Fibroblast of lung (primary cell): ENCODE measurements around the gene CFAP100. TPM values are rescaled to one million over a fixed set of nuclear protein-coding genes. Genes with fewer than 3 reads are reported as not detected.

Source experiments
- DNase-seq, 2 donors: peaks; one replicate each; pipeline versions ENCODE4 v3.0.0 to v3.0.0-alpha.2; 2010; ENCODE audit warnings: low read depth in 2 of 2
- H2AFZ ChIP-seq: 2 replicates; pipeline ENCODE4 v1.5.1; 2012; ENCODE audit warnings: low read length, control low read depth, inconsistent platforms
- H3K27ac ChIP-seq: 2 replicates; pipeline ENCODE4 v1.5.1; 2011; ENCODE audit warnings: low read length, control low read depth; ENCODE audit not compliant: insufficient read depth
- H3K27me3 ChIP-seq: 2 replicates; pipeline ENCODE4 v1.5.1; 2011; ENCODE audit warnings: mild to moderate bottlenecking, low read length; ENCODE audit not compliant: control insufficient read depth, insufficient read depth
- H3K36me3 ChIP-seq: 2 replicates; pipeline ENCODE4 v1.5.1; 2011; ENCODE audit warnings: low read length; ENCODE audit not compliant: control insufficient read depth, insufficient read depth
- H3K4me1 ChIP-seq: 2 replicates; pipeline ENCODE4 v1.5.1; 2011; ENCODE audit warnings: low read length; ENCODE audit not compliant: control insufficient read depth, insufficient read depth; ENCODE audit errors: extremely low read depth
- H3K4me2 ChIP-seq: 2 replicates; pipeline ENCODE4 v1.5.1; 2011; ENCODE audit warnings: low read length, control low read depth; ENCODE audit not compliant: insufficient read depth; ENCODE audit errors: extremely low read depth
- H3K4me3 ChIP-seq, 4 experiments: fragments of 200-600 bp in 1 of 4; sonication (generic) in 1 of 4; replicated peaks in 1 of 4; 2 replicates each; pipeline ENCODE4 v1.5.1; 2011 to 2016; ENCODE audit warnings: low read length in 4 of 4, low read depth in 3 of 4, mild to moderate bottlenecking in 3 of 4, control low read depth in 2 of 4, inconsistent platforms in 1 of 4, mixed read lengths in 1 of 4; ENCODE audit not compliant: insufficient read depth in 1 of 4; ENCODE audit errors: control extremely low read depth in 1 of 4
- H3K79me2 ChIP-seq: 2 replicates; pipeline ENCODE4 v1.5.1; 2012; ENCODE audit warnings: mild to moderate bottlenecking, low read length, inconsistent platforms; ENCODE audit not compliant: control insufficient read depth, insufficient read depth
- H3K9ac ChIP-seq: 2 replicates; pipeline ENCODE4 v1.5.1; 2011; ENCODE audit warnings: mild to moderate bottlenecking, low read length, control low read depth; ENCODE audit not compliant: insufficient read depth
- H3K9me3 ChIP-seq: 2 replicates; pipeline ENCODE4 v1.5.1; 2012; ENCODE audit warnings: low read depth, low read length; ENCODE audit not compliant: control insufficient read depth, insufficient read depth
- H4K20me1 ChIP-seq: 2 replicates; pipeline ENCODE4 v1.5.1; 2011; ENCODE audit warnings: low read length; ENCODE audit not compliant: control insufficient read depth, insufficient read depth; ENCODE audit errors: extremely low read depth
- EZH2 ChIP-seq: IDR thresholded peaks from 2 replicates; pipeline ENCODE4 v1.5.1; 2012; ENCODE audit warnings: low read length, control low read depth, mild to moderate bottlenecking; ENCODE audit errors: missing control alignments
- polyA plus RNA-seq, 2 donors: library from polyadenylated mRNA; depleted of rRNA in 1 of 2; stranded (reverse) in 1 of 2; unstranded in 1 of 2; fragments of >200 nt; gene quantifications; 2 replicates each; pipeline ENCODE4 v1.2.1, GENCODE V29; 2011 to 2012; ENCODE audit warnings: missing spikeins in 1 of 2
- total RNA-seq: library from RNA; depleted of rRNA; stranded (reverse); fragments of >200 nt; gene quantifications from 2 replicates; pipeline ENCODE4 v1.2.1, GENCODE V29; 2014
- TF ChIP-seq, protein P1 (sequence below), 2 donors: IDR thresholded peaks in 1 of 2; conservative IDR thresholded peaks in 1 of 2; 1 replicate in 1 of 2; 2 replicates in 1 of 2; pipeline ENCODE4 v1.5.1; 2011 to 2012; ENCODE audit warnings: low read length in 2 of 2, control low read depth in 1 of 2, inconsistent platforms in 1 of 2, low read depth in 1 of 2, mild to moderate bottlenecking in 1 of 2

The CFAP100 gene
- total and polyA plus RNA-seq, 2 donors (not counting 1 experiment from before 2014, with no cell fraction given) = not detected

DNA sequence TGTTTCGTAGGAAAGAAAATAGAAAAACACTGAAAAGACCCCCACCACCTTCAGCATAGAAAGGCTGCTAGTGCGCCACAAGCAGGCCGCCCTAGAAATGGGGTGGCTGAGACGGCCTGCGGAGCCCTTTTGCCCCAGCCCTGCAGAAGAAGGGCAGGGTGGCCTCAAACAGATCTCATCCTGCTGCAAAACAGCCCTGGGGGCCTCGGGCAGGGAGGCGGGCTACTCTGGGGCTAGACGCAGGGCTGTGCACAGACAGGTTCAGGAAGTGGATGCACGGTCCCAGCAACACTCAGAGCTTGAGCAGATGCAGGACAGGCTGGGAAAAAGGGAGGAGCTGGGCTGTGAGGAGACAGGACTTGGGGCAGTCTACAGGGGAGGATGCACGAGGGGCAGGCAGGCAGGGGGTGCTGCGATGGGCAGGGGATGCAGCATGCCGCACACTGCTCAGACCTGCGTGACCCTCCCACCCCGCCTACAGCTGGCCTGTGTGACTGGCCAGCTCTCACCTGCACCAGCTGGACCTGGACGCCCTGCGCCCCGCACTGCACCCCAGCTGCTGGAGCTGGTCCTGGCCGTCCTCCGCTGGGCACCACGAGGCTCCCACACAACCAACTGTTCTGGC, 46.7 kb downstream of the CFAP100 start:
- Histone ChIP-seq H3K4me2 (no peak overlapping the region), H3K79me2 (no peaks in the 10 kb centered on the region), H4K20me1 (peaks cover 2% of the 10 kb centered on the region), H3K4me3 (no peak overlapping the region), H3K9me3 (no peaks in the 10 kb centered on the region), H3K9ac (no peak overlapping the region), H3K27me3 (no peaks in the 10 kb centered on the region), H3K4me1 (no peaks in the 10 kb centered on the region), H2AFZ (no peak overlapping the region), H3K27ac (no peak overlapping the region), H3K36me3 (no peaks in the 10 kb centered on the region)
- no peak for DNase-seq
- TF ChIP-seq, protein P1, sequence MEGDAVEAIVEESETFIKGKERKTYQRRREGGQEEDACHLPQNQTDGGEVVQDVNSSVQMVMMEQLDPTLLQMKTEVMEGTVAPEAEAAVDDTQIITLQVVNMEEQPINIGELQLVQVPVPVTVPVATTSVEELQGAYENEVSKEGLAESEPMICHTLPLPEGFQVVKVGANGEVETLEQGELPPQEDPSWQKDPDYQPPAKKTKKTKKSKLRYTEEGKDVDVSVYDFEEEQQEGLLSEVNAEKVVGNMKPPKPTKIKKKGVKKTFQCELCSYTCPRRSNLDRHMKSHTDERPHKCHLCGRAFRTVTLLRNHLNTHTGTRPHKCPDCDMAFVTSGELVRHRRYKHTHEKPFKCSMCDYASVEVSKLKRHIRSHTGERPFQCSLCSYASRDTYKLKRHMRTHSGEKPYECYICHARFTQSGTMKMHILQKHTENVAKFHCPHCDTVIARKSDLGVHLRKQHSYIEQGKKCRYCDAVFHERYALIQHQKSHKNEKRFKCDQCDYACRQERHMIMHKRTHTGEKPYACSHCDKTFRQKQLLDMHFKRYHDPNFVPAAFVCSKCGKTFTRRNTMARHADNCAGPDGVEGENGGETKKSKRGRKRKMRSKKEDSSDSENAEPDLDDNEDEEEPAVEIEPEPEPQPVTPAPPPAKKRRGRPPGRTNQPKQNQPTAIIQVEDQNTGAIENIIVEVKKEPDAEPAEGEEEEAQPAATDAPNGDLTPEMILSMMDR (conservative IDR thresholded peaks at IDR 0.05 in 1 of 2, IDR thresholded peaks at IDR 0.05 in 1 of 2; ENCODE audit: low read depth in 1 of 2, low read length in 2 of 2) = no peak
- TF ChIP-seq EZH2 = no peak

DNA sequence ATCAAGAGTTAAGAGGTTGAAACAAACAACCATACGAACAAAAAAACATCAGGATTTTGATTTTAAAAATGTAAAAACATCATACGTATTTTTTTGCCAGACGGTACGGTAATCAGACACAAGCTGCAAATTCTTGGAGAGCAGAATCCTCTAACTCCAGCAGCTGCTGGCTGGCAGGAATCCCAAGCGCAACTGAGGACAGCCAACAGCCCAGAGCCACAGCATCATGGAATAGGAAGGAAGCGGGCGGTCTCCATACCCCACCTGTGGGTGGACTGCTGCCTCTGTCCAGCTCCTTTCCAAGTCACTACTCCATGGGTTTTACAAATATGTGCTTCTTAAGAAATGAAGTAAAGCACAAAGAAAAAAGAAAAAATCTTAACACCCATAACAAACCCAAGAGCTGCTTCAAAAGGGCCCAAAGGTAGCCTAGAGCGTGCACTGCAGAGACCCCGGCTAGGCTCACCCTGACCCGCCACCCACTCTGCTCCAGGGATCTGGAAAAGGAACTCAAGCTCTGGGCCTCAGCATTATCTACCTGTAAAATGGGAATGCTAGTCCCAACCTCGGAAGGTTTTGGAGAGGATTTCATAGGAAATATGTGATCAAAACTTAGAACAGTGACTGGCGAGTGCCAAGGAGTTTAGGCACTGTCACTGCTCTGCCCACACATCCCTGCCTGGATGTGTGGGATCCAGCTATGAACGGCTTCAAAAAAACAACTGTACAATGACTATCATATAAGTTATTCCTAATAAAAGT, 47.6 kb downstream of the CFAP100 start:
- H3K4me2 ChIP-seq = no peak overlapping the region
- no peak for TF ChIP-seq EZH2
- TF ChIP-seq, protein P1 (conservative IDR thresholded peaks at IDR 0.05 in 1 of 2, IDR thresholded peaks at IDR 0.05 in 1 of 2; ENCODE audit: low read depth in 1 of 2, low read length in 2 of 2) = no peak
- no peak overlapping the region for H3K9ac ChIP-seq
- no peak overlapping the region for H3K4me3 ChIP-seq
- peaks cover 2% of the 10 kb centered on the region for H4K20me1 ChIP-seq
- no peaks in the 10 kb centered on the region for H3K36me3 ChIP-seq
- H3K79me2 ChIP-seq = no peaks in the 10 kb centered on the region
- H3K9me3 ChIP-seq = no peaks in the 10 kb centered on the region
- no peak overlapping the region for H2AFZ ChIP-seq
- no peaks in the 10 kb centered on the region for H3K27me3 ChIP-seq
- H3K4me1 ChIP-seq = no peaks in the 10 kb centered on the region
- peak in 1 of 2 donors; percentile 18 for DNase-seq
- H3K27ac ChIP-seq = no peak overlapping the region

DNA sequence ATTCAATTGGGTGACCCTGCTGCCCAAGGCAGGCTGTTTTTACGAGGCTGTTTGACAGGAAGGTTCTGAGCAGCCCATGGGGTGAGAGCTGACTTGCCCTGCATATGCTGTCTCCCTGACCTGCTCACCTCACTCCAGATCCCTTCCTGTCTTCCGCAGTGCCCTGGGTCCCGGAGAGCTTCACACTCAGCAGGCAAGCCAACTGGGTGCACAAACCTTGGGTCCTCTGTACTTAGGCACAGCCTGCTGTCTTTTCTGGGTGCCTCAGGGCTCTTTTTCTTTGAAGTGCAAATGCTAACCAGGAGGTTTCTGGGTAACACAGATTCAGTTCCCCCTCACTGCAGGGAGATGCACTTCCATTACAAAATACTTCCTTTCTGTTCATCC, 48.1 kb downstream of the CFAP100 start:
- no peak overlapping the region for H2AFZ ChIP-seq
- H3K36me3 ChIP-seq = no peaks in the 10 kb centered on the region
- H3K9ac ChIP-seq = no peak overlapping the region
- peaks cover 5% of the 10 kb centered on the region for H3K4me1 ChIP-seq
- H3K4me3 ChIP-seq = no peak overlapping the region
- H3K9me3 ChIP-seq = no peaks in the 10 kb centered on the region
- no peak for DNase-seq
- no peaks in the 10 kb centered on the region for H3K79me2 ChIP-seq
- no peaks in the 10 kb centered on the region for H3K27me3 ChIP-seq
- TF ChIP-seq, protein P1 (conservative IDR thresholded peaks at IDR 0.05 in 1 of 2, IDR thresholded peaks at IDR 0.05 in 1 of 2; ENCODE audit: low read depth in 1 of 2, low read length in 2 of 2) = no peak
- no peak for TF ChIP-seq EZH2
- no peak overlapping the region for H3K27ac ChIP-seq
- H3K4me2 ChIP-seq = no peak overlapping the region
- peaks cover 2% of the 10 kb centered on the region for H4K20me1 ChIP-seq
